Neuron (in vitro differentiated cells): ENCODE results near the gene COL5A2.

Source experiments
- H2AFZ ChIP-seq: one replicate; pipeline ENCODE4 v1.6.1; 2013; ENCODE audit warnings: low read depth, mild to moderate bottlenecking, inconsistent platforms, low read length, moderate library complexity
- H3K27me3 ChIP-seq: one replicate; pipeline ENCODE4 v1.6.1; 2013; ENCODE audit warnings: low read length; ENCODE audit not compliant: insufficient read depth
- H3K36me3 ChIP-seq: one replicate; pipeline ENCODE4 v1.6.1; 2013; ENCODE audit warnings: low read length; ENCODE audit not compliant: insufficient read depth
- H3K4me1 ChIP-seq: one replicate; pipeline ENCODE4 v1.6.1; 2013; ENCODE audit warnings: low read length; ENCODE audit not compliant: insufficient read depth
- H3K4me3 ChIP-seq: 2 replicates; pipeline ENCODE4 v1.5.1; 2013; ENCODE audit warnings: mild to moderate bottlenecking, low read length, moderate library complexity
- H3K9me3 ChIP-seq: one replicate; pipeline ENCODE4 v1.6.1; 2013; ENCODE audit warnings: low read length

Gene COL5A2

GRCh38 chr2:189069855-189070619 is 109.5 kb downstream of the COL5A2 start:
- no peak overlapping the region for H3K4me3 ChIP-seq
- no peaks in the 10 kb centered on the region for H3K27me3 ChIP-seq
- H3K4me1 ChIP-seq = no peaks in the 10 kb centered on the region
- no peak overlapping the region for H2AFZ ChIP-seq
- H3K36me3 ChIP-seq = no peaks in the 10 kb centered on the region
- H3K9me3 ChIP-seq = no peaks in the 10 kb centered on the region

- H3K36me3 ChIP-seq = peaks cover 1% of the 10 kb centered on the region
- H3K27me3 ChIP-seq = no peaks in the 10 kb centered on the region
- no peak overlapping the region for H2AFZ ChIP-seq
- no peaks in the 10 kb centered on the region for H3K9me3 ChIP-seq
- no peaks in the 10 kb centered on the region for H3K4me1 ChIP-seq
- H3K4me3 ChIP-seq = no peak overlapping the region
Measured at GRCh38 chr2:189066037-189066436, 113.5 kb downstream of the COL5A2 start.

- no peaks in the 10 kb centered on the region for H3K4me1 ChIP-seq
- peaks cover 1% of the 10 kb centered on the region for H3K36me3 ChIP-seq
- H3K4me3 ChIP-seq = no peak overlapping the region
- H3K27me3 ChIP-seq = no peaks in the 10 kb centered on the region
- H2AFZ ChIP-seq = no peak overlapping the region
- no peaks in the 10 kb centered on the region for H3K9me3 ChIP-seq
Measured at GRCh38 chr2:189060096-189060642, 119.4 kb downstream of the COL5A2 start.

GRCh38 chr2:189057316-189057715 is 122.2 kb downstream of the COL5A2 start:
- Histone ChIP-seq H3K9me3 (no peaks in the 10 kb centered on the region), H3K36me3 (peaks cover 2% of the 10 kb centered on the region), H3K27me3 (no peaks in the 10 kb centered on the region), H3K4me1 (no peaks in the 10 kb centered on the region), H3K4me3 (no peak overlapping the region), H2AFZ (no peak overlapping the region)

- no peak overlapping the region for H2AFZ ChIP-seq
- H3K36me3 ChIP-seq = peaks cover 2% of the 10 kb centered on the region
- no peaks in the 10 kb centered on the region for H3K4me1 ChIP-seq
- no peak overlapping the region for H3K4me3 ChIP-seq
- no peaks in the 10 kb centered on the region for H3K9me3 ChIP-seq
- no peaks in the 10 kb centered on the region for H3K27me3 ChIP-seq
Measured at GRCh38 chr2:189056200-189057106, 123.1 kb downstream of the COL5A2 start.

GRCh38 chr2:189050165-189050712 is 129.3 kb downstream of the COL5A2 start:
- no peak overlapping the region for H3K4me3 ChIP-seq
- H3K27me3 ChIP-seq = no peaks in the 10 kb centered on the region
- H2AFZ ChIP-seq = no peak overlapping the region
- no peaks in the 10 kb centered on the region for H3K9me3 ChIP-seq
- H3K4me1 ChIP-seq = no peaks in the 10 kb centered on the region
- H3K36me3 ChIP-seq = peaks cover 5% of the 10 kb centered on the region

GRCh38 chr2:189049709-189050164 is 129.8 kb downstream of the COL5A2 start:
- H3K4me3 ChIP-seq = no peak overlapping the region
- no peaks in the 10 kb centered on the region for H3K27me3 ChIP-seq
- no peaks in the 10 kb centered on the region for H3K4me1 ChIP-seq
- H3K9me3 ChIP-seq = no peaks in the 10 kb centered on the region
- peaks cover 5% of the 10 kb centered on the region for H3K36me3 ChIP-seq
- H2AFZ ChIP-seq = no peak overlapping the region

GRCh38 chr2:189048189-189048588 is 131.4 kb downstream of the COL5A2 start:
- H3K36me3 ChIP-seq = peaks cover 5% of the 10 kb centered on the region
- no peaks in the 10 kb centered on the region for H3K9me3 ChIP-seq
- no peaks in the 10 kb centered on the region for H3K27me3 ChIP-seq
- H3K4me1 ChIP-seq = no peaks in the 10 kb centered on the region
- H2AFZ ChIP-seq = no peak overlapping the region
- no peak overlapping the region for H3K4me3 ChIP-seq

- Histone ChIP-seq H3K4me1 (no peaks in the 10 kb centered on the region), H3K36me3 (peaks cover 2% of the 10 kb centered on the region), H3K27me3 (no peaks in the 10 kb centered on the region), H2AFZ (no peak overlapping the region), H3K4me3 (no peak overlapping the region), H3K9me3 (no peaks in the 10 kb centered on the region)
Measured at GRCh38 chr2:189047171-189047888, 132.2 kb downstream of the COL5A2 start.

GRCh38 chr2:189046320-189046719 is 133.2 kb downstream of the COL5A2 start:
- Histone ChIP-seq H3K4me1 (no peaks in the 10 kb centered on the region), H3K9me3 (no peaks in the 10 kb centered on the region), H3K4me3 (no peak overlapping the region), H2AFZ (no peak overlapping the region), H3K36me3 (peaks cover 2% of the 10 kb centered on the region), H3K27me3 (no peaks in the 10 kb centered on the region)

GRCh38 chr2:189045836-189046235 is 133.7 kb downstream of the COL5A2 start:
- H3K4me1 ChIP-seq = no peaks in the 10 kb centered on the region
- H3K36me3 ChIP-seq = no peaks in the 10 kb centered on the region
- H3K4me3 ChIP-seq = no peak overlapping the region
- H3K27me3 ChIP-seq = no peaks in the 10 kb centered on the region
- H2AFZ ChIP-seq = no peak overlapping the region
- H3K9me3 ChIP-seq = no peaks in the 10 kb centered on the region

- Histone ChIP-seq H3K4me1 (no peaks in the 10 kb centered on the region), H3K27me3 (no peaks in the 10 kb centered on the region), H3K36me3 (no peaks in the 10 kb centered on the region), H3K9me3 (no peaks in the 10 kb centered on the region), H2AFZ (no peak overlapping the region), H3K4me3 (no peak overlapping the region)
Measured at GRCh38 chr2:189037518-189037917, 142.0 kb downstream of the COL5A2 start.
